ENCODE results near the gene MRTFA. TPM values are rescaled to one million over a fixed set of nuclear protein-coding genes. Genes with fewer than 3 reads are reported as not detected.

Gene MRTFA
- total RNA-seq, 6 donors from 2014 or later = 47.9 to 178 (median 61.3) TPM

DNA sequence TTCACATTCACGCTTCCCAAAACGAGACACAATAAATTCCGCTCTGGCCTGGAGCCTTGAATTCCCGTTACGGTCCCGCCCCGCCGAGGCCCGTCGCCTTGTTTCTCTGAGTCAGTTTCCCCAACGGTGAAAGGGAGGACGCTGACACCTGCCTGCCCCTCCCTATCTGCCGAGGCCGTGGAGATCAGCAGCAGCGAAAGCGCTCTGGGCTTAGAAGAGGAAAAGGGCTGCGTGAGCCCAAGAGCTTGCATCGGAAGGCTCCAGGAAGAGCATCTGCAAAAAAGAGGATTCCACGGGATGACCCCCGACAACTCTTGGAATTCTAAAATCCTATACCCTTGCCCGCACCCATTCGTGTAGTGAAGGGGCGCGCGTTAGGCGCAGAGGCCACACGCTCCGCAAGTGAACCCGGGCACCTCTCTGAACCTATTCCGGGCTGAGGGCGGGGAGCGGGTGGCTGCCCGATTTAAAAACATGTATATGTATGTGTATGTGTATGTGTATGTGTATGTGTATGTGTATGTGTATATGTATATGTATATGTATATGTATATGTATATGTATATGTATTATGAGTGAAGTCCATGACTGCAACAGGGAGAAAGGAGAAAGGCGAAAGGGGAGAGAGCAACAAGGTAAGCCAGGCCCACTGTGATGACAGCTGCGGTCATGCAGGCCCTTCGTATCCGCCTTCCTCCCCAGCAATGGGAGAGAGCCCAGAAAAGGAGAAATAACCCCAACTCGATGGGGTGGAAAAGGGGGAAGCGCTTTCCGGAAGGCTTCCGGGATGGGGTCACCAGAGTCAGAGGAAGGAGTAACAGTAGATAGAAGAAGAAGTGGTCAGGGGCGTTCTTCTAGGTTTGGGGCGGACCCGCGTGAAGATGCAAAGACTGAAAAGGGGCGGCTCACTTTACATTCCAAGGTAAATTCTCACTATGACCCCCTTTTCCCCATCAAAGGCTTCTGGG, 948 bp upstream of the MRTFA start:
- no peaks in the 10 kb centered on the region for H3K36me3 ChIP-seq
- 17 to 23% methylated on average over 45 to 46 of the region's 46 CpGs for WGBS, 2 donors
- DNase-seq (peak; percentile 68 to 88), ATAC-seq (ENCODE audit: low FRiP score in 2 of 2) (peak; percentile 6 to 40)
- no peaks in the 10 kb centered on the region for H3K27me3 ChIP-seq
- peak overlapping the region; percentile 31 to 98 (median 95) for H3K4me3 ChIP-seq
- H3K4me1 ChIP-seq = peaks cover 19 to 35% (median 25%) of the 10 kb centered on the region in 4 donors
- TF ChIP-seq, protein P1, sequence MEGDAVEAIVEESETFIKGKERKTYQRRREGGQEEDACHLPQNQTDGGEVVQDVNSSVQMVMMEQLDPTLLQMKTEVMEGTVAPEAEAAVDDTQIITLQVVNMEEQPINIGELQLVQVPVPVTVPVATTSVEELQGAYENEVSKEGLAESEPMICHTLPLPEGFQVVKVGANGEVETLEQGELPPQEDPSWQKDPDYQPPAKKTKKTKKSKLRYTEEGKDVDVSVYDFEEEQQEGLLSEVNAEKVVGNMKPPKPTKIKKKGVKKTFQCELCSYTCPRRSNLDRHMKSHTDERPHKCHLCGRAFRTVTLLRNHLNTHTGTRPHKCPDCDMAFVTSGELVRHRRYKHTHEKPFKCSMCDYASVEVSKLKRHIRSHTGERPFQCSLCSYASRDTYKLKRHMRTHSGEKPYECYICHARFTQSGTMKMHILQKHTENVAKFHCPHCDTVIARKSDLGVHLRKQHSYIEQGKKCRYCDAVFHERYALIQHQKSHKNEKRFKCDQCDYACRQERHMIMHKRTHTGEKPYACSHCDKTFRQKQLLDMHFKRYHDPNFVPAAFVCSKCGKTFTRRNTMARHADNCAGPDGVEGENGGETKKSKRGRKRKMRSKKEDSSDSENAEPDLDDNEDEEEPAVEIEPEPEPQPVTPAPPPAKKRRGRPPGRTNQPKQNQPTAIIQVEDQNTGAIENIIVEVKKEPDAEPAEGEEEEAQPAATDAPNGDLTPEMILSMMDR (IDR thresholded peaks at IDR 0.05) = no peak
- TF ChIP-seq POLR2AphosphoS5 (IDR thresholded peaks at IDR 0.05) = peak; percentile 19 to 74
- peak in 1 of 4 donors; percentile 13 for TF ChIP-seq POLR2A (IDR thresholded peaks at IDR 0.05)
- no peaks in the 10 kb centered on the region for H3K9me3 ChIP-seq
- peak overlapping the region; percentile 91 to 94 (median 94) for H3K27ac ChIP-seq

DNA sequence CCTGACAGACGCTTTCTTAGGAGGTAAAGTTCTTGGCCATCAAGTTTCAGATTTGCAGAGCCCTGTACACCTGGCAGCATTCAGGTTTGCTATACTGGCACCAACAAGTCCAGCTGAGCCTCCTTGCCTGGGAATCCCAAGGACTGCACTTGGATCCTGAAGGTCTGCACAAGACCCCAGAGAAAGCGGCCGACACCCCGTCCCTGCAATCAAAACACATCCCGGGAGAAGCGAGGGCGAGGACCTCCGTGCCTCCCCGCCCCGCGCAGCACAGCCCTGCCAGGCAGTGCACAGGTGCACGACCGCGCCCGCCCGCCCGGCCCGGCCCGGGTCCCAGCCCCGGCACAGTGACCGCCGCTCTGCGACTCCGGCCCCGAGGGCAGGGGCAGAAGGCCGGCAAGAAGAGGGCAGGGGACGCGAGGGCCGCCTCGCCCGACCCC, 559 bp downstream of the MRTFA start:
- no peaks in the 10 kb centered on the region for H3K27me3 ChIP-seq
- DNase-seq (peak in 1 of 2 donors; percentile 31), ATAC-seq (ENCODE audit: low FRiP score in 2 of 2) (peak; percentile 0 to 19)
- peak overlapping the region; percentile 91 to 94 (median 94) for H3K27ac ChIP-seq
- H3K36me3 ChIP-seq = no peaks in the 10 kb centered on the region
- peak overlapping the region; percentile 92 to 98 (median 97) for H3K4me3 ChIP-seq
- TF ChIP-seq POLR2A (IDR thresholded peaks at IDR 0.05) (no peak), EP300 (IDR thresholded peaks at IDR 0.05) (no peak), POLR2AphosphoS5 (IDR thresholded peaks at IDR 0.05) (no peak)
- TF ChIP-seq, protein P1 (IDR thresholded peaks at IDR 0.05) = no peak
- WGBS, 2 donors = 5% methylated on average over 2 of the region's 31 CpGs; no CpG with 5 or more reads in 1 of the 2 donors
- no peaks in the 10 kb centered on the region for H3K9me3 ChIP-seq
- H3K4me1 ChIP-seq = peaks cover 24 to 42% (median 30%) of the 10 kb centered on the region in 4 donors

DNA sequence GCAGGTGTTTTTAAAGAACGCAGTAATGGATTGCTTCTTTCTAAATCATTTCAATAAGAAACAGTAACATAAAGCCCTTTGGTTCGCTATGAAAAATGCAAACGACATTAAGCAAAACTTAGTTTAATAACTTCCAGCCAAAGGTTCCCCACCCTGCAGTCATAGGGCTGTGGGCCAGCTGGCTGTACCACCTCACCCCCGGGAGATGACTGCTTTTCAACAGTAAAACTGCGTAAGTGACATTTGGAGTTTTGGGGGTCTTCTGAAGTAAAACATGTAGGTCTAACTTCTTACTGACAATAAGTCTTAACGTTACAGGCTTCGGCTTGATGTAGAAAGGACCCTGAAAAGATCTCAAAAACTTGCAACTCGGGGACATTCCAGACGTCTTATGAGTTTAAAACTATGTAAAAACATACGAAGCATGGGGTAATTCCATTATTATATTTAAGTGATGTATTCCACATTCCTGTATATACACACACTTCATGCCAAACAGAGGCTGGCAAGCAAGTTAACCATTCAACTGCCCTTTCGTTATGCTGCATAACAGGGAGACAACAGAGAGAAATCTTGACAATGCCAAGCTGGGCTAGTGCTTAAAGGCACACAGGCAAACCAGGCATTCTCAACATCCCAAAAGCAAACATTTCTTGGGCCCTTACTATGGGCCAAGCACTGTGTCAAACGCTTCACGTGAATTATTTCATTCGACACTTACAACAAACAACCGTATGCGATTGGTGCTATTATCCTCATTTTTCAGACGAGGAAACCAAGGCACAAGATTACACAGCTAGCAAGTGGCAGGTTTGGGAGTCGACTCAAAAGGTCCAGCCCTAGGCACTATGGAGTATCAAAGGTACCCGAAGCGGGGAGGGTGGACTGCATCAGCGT, 1.2 kb downstream of the MRTFA start:
- Histone ChIP-seq H3K4me3 (peak overlapping the region; percentile 92 to 98 (median 97)), H3K4me1 (peaks cover 24 to 44% (median 31%) of the 10 kb centered on the region in 4 donors), H3K27ac (peak overlapping the region; percentile 91 to 94 (median 94)), H3K27me3 (no peaks in the 10 kb centered on the region), H3K9me3 (no peaks in the 10 kb centered on the region), H3K36me3 (no peaks in the 10 kb centered on the region)
- no peak for DNase-seq
- no peak for ATAC-seq (ENCODE audit: low FRiP score in 2 of 2)
- 39 to 41% methylated on average over 19 to 21 of the region's 21 CpGs for WGBS, 2 donors
- TF ChIP-seq, protein P1 (IDR thresholded peaks at IDR 0.05) = no peak
- no peak for TF ChIP-seq POLR2A (IDR thresholded peaks at IDR 0.05)
- TF ChIP-seq POLR2AphosphoS5 (IDR thresholded peaks at IDR 0.05) = no peak
- no peak for TF ChIP-seq EP300 (IDR thresholded peaks at IDR 0.05)

DNA sequence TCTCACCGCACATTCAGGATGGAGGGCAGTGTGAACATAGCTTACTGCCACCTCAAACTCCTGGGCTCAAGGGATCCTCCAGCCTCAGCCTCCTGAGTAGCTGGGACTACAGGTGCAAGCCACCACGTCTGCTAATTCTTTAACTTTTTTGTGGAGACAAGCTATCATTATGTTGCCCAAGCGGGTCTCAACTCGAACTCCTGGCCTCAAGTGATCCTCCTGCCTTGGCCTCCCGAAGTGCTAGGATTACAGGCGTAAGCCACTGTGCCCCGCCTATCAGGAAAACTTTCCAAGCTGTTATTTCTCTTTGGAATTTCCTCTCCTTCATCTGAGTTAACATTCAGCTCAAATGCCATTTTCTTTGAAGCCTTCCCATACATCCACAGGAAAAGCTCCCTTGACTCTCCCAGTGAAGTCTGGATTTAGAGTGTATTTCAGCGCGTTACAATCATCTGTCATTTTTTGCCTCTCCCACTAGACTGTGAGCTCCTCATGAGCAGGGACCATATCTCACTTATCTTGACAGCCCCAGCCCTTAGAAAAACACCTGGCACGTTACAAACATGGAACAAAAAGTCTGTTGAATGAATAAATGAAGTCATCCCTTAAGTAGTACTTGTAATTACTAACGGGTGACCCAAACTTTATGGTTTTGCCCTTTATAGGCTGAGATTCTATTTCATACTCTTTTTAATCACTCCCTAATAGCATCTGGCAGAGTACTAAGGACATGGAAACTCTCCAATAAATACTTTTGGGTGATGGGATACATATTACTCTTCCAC, 2.2 kb downstream of the MRTFA start:
- H3K27ac ChIP-seq = no peak overlapping the region
- H3K4me3 ChIP-seq = peak overlapping the region in 1 of 4 donors; percentile 92
- no peak for ATAC-seq (ENCODE audit: low FRiP score in 2 of 2)
- peaks cover 25 to 54% (median 31%) of the 10 kb centered on the region in 4 donors for H3K4me1 ChIP-seq
- no peak for TF ChIP-seq EP300 (IDR thresholded peaks at IDR 0.05)
- TF ChIP-seq POLR2A (IDR thresholded peaks at IDR 0.05) = no peak
- no peak for TF ChIP-seq POLR2AphosphoS5 (IDR thresholded peaks at IDR 0.05)
- TF ChIP-seq, protein P1 (IDR thresholded peaks at IDR 0.05) = no peak
- no peaks in the 10 kb centered on the region for H3K27me3 ChIP-seq
- no peaks in the 10 kb centered on the region for H3K36me3 ChIP-seq
- no peaks in the 10 kb centered on the region for H3K9me3 ChIP-seq
- DNase-seq = no peak
- 82 to 86% methylated on average over 11 of the region's 11 CpGs for WGBS, 2 donors
